Measurements from ENCODE around the gene ARHGEF2. TPM values are rescaled to one million over a fixed set of nuclear protein-coding genes. Genes with fewer than 3 reads are reported as not detected.
A peak's percentile ranks its signal among the peaks of the same experiment; 100 is the strongest.

Gene ARHGEF2
- total RNA-seq, 4 donors from 2014 or later = 47.4 to 80.1 (median 66.6) TPM

- TF ChIP-seq, protein P1, sequence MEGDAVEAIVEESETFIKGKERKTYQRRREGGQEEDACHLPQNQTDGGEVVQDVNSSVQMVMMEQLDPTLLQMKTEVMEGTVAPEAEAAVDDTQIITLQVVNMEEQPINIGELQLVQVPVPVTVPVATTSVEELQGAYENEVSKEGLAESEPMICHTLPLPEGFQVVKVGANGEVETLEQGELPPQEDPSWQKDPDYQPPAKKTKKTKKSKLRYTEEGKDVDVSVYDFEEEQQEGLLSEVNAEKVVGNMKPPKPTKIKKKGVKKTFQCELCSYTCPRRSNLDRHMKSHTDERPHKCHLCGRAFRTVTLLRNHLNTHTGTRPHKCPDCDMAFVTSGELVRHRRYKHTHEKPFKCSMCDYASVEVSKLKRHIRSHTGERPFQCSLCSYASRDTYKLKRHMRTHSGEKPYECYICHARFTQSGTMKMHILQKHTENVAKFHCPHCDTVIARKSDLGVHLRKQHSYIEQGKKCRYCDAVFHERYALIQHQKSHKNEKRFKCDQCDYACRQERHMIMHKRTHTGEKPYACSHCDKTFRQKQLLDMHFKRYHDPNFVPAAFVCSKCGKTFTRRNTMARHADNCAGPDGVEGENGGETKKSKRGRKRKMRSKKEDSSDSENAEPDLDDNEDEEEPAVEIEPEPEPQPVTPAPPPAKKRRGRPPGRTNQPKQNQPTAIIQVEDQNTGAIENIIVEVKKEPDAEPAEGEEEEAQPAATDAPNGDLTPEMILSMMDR (IDR thresholded peaks at IDR 0.05) = no peak
- TF ChIP-seq POLR2A (IDR thresholded peaks at IDR 0.05) = no peak
- no peaks in the 10 kb centered on the region for H3K9me3 ChIP-seq
- intact Hi-C loops (cut with DNase I) = no loop called here
- H3K27ac ChIP-seq = peak overlapping the region in 2 of 3 donors; percentile 10 to 76
- WGBS, 2 donors = 76 to 77% methylated on average over 7 of the region's 7 CpGs
- H3K27me3 ChIP-seq = no peaks in the 10 kb centered on the region
- H3K4me1 ChIP-seq = peaks cover 28 to 61% of the 10 kb centered on the region in 2 donors
- DNase-seq = no peak
- peaks cover 34 to 36% of the 10 kb centered on the region in 2 donors for H3K36me3 ChIP-seq
- no peak overlapping the region for H3K4me3 ChIP-seq (replicated peaks in 1 of 3)
Measured at GRCh38 chr1:155968051-155968400, 10.3 kb downstream of the ARHGEF2 start.

DNA sequence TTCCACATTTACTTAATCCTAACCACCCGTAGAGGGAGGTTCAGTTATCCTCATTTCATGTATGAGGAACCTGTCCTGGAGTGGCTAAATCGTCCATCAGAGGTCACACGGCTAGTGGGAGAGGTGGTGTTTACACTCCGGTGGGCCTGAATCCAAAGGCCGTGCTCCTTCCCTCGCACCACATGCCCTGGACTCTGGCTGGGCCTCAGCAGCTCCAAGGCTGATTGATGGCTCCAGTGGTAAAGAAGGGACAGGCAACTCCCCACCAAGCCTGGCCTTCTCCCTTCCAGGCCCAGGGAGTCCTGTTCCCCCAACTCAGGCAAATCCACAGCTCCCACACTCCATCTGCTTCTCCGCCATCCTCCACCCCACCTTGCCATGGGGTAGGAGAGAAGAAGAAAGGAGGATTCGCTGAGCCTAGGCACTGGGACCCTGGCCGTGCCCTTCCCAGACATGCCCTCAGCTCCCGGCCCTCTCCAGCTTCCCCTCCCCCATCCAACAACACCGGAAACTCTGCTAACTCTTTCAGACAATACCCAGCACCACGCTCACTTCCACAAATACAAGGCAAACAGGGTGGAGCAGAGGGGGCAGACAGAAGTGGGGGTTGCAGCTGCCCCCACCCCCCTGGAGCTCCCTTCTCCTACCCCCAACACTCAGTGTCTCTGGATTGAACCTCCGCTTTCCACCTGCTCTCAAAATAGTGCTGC is 10.9 kb downstream of the ARHGEF2 start:
- no peaks in the 10 kb centered on the region for H3K27me3 ChIP-seq
- intact Hi-C loops (cut with DNase I) = no loop called here
- H3K4me1 ChIP-seq = peaks cover 26 to 61% of the 10 kb centered on the region in 2 donors
- no peaks in the 10 kb centered on the region for H3K9me3 ChIP-seq
- 58 to 70% methylated on average over 13 of the region's 13 CpGs for WGBS, 2 donors
- H3K36me3 ChIP-seq = peaks cover 38 to 41% of the 10 kb centered on the region in 2 donors
- H3K27ac ChIP-seq = peak overlapping the region; percentile 10 to 76 (median 29)
- no peak overlapping the region for H3K4me3 ChIP-seq (replicated peaks in 1 of 3)
- DNase-seq = no peak
- TF ChIP-seq, protein P1 (IDR thresholded peaks at IDR 0.05) = no peak
- no peak for TF ChIP-seq POLR2A (IDR thresholded peaks at IDR 0.05)

- Histone ChIP-seq H3K4me1 (peaks cover 18 to 60% of the 10 kb centered on the region in 2 donors), H3K36me3 (peaks cover 46 to 49% of the 10 kb centered on the region in 2 donors), H3K4me3 (replicated peaks in 1 of 3) (no peak overlapping the region), H3K27ac (peak overlapping the region; percentile 10 to 76 (median 29)), H3K9me3 (no peaks in the 10 kb centered on the region), H3K27me3 (no peaks in the 10 kb centered on the region)
- TF ChIP-seq, protein P1 (IDR thresholded peaks at IDR 0.05) = no peak
- no peak for TF ChIP-seq POLR2A (IDR thresholded peaks at IDR 0.05)
- 74 to 80% methylated on average over 7 of the region's 7 CpGs for WGBS, 2 donors
- intact Hi-C loops (cut with DNase I) = no loop called here
- no peak for DNase-seq
Measured at GRCh38 chr1:155966750-155967149, 11.6 kb downstream of the ARHGEF2 start.

DNA sequence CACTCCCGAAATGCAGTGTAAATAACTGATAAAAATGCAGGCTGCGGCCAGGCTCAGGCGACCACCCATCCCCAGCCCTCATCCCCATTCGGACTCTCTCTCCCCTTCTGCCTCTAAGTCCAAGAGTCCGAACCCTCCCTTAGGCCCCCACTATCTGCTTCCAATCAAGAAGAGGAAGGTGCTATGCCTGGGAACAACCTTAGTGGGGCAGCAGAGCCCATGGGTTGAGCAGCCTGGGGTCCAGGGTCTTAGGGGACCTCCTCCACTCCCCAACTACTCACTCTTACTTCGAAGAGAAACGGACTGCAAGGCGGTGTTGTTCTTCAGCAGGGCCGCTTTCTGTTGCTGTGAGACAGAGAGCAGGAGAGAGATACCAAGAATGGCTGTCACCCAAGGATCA is 12.2 kb downstream of the ARHGEF2 start:
- Histone ChIP-seq H3K9me3 (no peaks in the 10 kb centered on the region), H3K27me3 (no peaks in the 10 kb centered on the region), H3K4me1 (peaks cover 12 to 53% of the 10 kb centered on the region in 2 donors), H3K4me3 (replicated peaks in 1 of 3) (no peak overlapping the region), H3K36me3 (peaks cover 52 to 55% of the 10 kb centered on the region in 2 donors), H3K27ac (peak overlapping the region in 2 of 3 donors; percentile 8 to 9)
- 90 to 94% methylated on average over 7 to 9 of the region's 9 CpGs for WGBS, 2 donors
- no peak for DNase-seq
- intact Hi-C loops (cut with DNase I) = no loop called here
- no peak for TF ChIP-seq POLR2A (IDR thresholded peaks at IDR 0.05)
- TF ChIP-seq, protein P1 (IDR thresholded peaks at IDR 0.05) = no peak

- Histone ChIP-seq H3K27ac (no peak overlapping the region), H3K4me1 (peaks cover 6 to 50% of the 10 kb centered on the region in 2 donors), H3K27me3 (no peaks in the 10 kb centered on the region), H3K9me3 (no peaks in the 10 kb centered on the region), H3K4me3 (replicated peaks in 1 of 3) (no peak overlapping the region), H3K36me3 (peaks cover 69 to 73% of the 10 kb centered on the region in 2 donors)
- TF ChIP-seq, protein P1 (IDR thresholded peaks at IDR 0.05) = no peak
- no peak for TF ChIP-seq POLR2A (IDR thresholded peaks at IDR 0.05)
- intact Hi-C loops (cut with DNase I) = no loop called here
- DNase-seq = no peak
- WGBS, 2 donors = 91 to 93% methylated on average over 7 of the region's 7 CpGs
Measured at GRCh38 chr1:155964193-155964592, 14.2 kb downstream of the ARHGEF2 start.

Measured in thyroid gland (tissue), 4 donors.